ACC112 (cell line): ENCODE results near the gene TUBGCP2.

ENCODE experiments used
- H2AFZ ChIP-seq: fragments of 200-600 bp; sonication (generic); one replicate; pipeline ENCODE4 v1.6.0; 2017; ENCODE audit warnings: antibody characterized with exemption, low read length; ENCODE audit not compliant: unreplicated experiment
- H3K27ac ChIP-seq: fragments of 200-600 bp; sonication (generic); 2 replicates; pipeline ENCODE4 v1.5.1; 2014; ENCODE audit warnings: low read depth, mild to moderate bottlenecking, antibody characterized with exemption, low read length, moderate library complexity
- H3K27me3 ChIP-seq: fragments of 200-600 bp; sonication (generic); 2 replicates; pipeline ENCODE4 v1.6.1; 2014; ENCODE audit warnings: mild to moderate bottlenecking, antibody characterized with exemption, low read length, moderate library complexity, mixed read lengths; ENCODE audit not compliant: insufficient read depth
- H3K36me3 ChIP-seq: fragments of 200-600 bp; sonication (generic); 2 replicates; pipeline ENCODE4 v1.6.1; 2016; ENCODE audit warnings: mild to moderate bottlenecking, antibody characterized with exemption, low read length, moderate library complexity, mixed read lengths; ENCODE audit not compliant: insufficient read depth
- H3K4me1 ChIP-seq: fragments of 200-600 bp; sonication (generic); one replicate; pipeline ENCODE4 v1.6.1; 2016; ENCODE audit warnings: low read length, mixed read lengths; ENCODE audit not compliant: insufficient read depth, unreplicated experiment, control insufficient read depth
- H3K4me3 ChIP-seq: fragments of 200-600 bp; sonication (generic); 2 replicates; pipeline ENCODE4 v1.5.1; 2014; ENCODE audit warnings: mild to moderate bottlenecking, low read depth, low read length
- H3K79me2 ChIP-seq: fragments of 200-600 bp; sonication (generic); one replicate; pipeline ENCODE4 v1.6.0; 2016; ENCODE audit warnings: low read length; ENCODE audit not compliant: control insufficient read depth, unreplicated experiment, insufficient read depth

Gene TUBGCP2

DNA sequence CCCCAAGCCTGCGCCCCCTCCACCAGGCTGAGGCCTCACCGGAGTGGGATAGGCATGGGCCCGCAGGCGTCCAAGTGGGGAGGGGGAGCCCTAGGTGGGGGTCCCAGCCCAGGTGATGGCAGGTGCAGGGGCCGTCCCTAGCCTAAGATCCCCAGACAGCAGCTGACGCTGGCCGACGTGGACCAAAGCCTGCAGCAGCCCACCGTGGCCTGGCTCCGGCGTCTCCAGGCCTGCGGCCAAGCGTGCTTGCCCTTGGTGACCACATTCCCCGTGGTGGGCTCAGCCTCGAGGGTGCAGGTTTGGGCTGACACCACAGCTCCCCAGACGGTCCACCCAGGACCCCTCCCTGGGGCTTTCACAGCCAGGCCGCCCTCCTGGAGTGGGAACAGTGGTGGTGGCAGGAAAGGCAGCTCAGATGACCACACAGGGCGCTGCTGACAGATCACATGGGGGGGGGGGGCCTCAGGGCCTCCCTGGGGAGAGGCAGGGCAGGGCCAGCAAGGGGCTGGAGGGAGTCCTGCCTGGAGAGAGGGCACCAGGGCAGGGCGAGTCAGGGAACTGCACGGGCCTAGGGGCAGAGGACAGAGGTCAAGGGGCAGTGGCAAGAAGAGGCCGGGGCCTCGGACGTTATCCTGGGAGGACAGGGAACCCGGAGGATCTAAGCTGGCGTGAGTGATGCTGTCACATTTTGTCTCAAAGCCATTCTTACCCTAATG is 31.2 kb downstream of the TUBGCP2 start:
- Histone ChIP-seq H3K27ac (no peak overlapping the region), H3K36me3 (no peaks in the 10 kb centered on the region), H3K4me1 (peaks cover 8% of the 10 kb centered on the region), H2AFZ (no peak overlapping the region), H3K27me3 (peaks cover 14% of the 10 kb centered on the region; the same call in 1 of the 2 replicates), H3K79me2 (no peaks in the 10 kb centered on the region), H3K4me3 (no peak overlapping the region)

DNA sequence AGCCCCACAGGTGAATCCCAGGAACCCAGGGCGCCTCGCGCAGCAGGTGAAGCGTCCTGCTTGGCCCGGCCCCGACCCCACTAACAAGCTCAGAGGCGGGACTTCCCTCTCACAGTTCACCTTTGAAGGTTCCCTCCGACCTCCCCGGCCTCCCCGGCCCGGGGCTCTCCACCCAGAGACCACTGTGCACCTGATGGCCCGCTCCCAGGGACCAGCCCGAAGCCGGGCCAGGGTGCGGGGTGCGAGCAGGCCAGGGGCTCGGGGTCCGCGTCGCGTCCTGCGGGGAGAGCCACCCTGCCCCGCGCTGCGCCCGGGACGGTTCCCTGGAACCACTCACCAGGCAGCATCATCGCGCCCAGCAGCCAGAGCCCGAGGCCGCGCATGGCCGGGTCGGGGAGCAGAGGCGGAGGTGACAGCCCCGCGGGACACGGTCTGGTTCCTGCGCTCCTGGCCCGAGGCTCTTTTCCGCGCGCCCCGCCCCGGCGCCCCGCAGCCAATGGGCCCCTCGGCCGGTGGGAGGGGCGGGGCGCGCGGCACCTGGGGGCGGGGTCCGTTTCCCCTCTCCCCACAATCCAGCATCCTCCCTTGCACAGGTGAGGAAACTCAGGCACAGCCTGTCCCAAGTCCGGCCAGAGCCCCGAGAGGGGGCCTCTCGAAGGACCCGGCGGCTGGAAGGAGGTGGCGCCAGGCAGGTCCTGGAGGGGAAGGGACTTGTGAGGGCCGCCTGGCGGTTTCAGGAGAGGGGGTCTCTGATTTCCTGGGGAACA is 32.1 kb downstream of the TUBGCP2 start, which contains the start of gene ADAM8:
ADAM8 (minus strand) TSS at position 434 of the 767 bp plus-strand sequence; CDS start at position 383, 51 bp downstream.
- Histone ChIP-seq H2AFZ (no peak within 1 kb of the TSS), H3K27ac (no peak within 1 kb of the TSS)

GRCh38 chr10:133276100-133276434 is 32.6 kb downstream of the TUBGCP2 start:
- Histone ChIP-seq H3K79me2 (no peaks in the 10 kb centered on the region), H3K27ac (no peak overlapping the region), H3K4me1 (peaks cover 8% of the 10 kb centered on the region), H3K4me3 (no peak overlapping the region), H3K27me3 (peaks cover 14% of the 10 kb centered on the region; the same call in 1 of the 2 replicates), H2AFZ (no peak overlapping the region), H3K36me3 (no peaks in the 10 kb centered on the region)

More for the DNA sequence above, 32.1 kb downstream of the TUBGCP2 start, which contains the start of gene ADAM8:
- no peaks in the 10 kb centered on the region for H3K79me2 ChIP-seq
- peaks cover 14% of the 10 kb centered on the region; the same call in 1 of the 2 replicates for H3K27me3 ChIP-seq
- H3K4me1 ChIP-seq = peaks cover 8% of the 10 kb centered on the region
- H3K4me3 ChIP-seq = no peak within 1 kb of the TSS
- no peaks in the 10 kb centered on the region for H3K36me3 ChIP-seq

GRCh38 chr10:133275684-133276092 is 33.0 kb downstream of the TUBGCP2 start:
- H3K27me3 ChIP-seq = peaks cover 14% of the 10 kb centered on the region; the same call in 1 of the 2 replicates
- no peak overlapping the region for H3K27ac ChIP-seq
- no peak overlapping the region for H3K4me3 ChIP-seq
- H3K79me2 ChIP-seq = no peaks in the 10 kb centered on the region
- peaks cover 8% of the 10 kb centered on the region for H3K4me1 ChIP-seq
- H2AFZ ChIP-seq = no peak overlapping the region
- no peaks in the 10 kb centered on the region for H3K36me3 ChIP-seq

DNA sequence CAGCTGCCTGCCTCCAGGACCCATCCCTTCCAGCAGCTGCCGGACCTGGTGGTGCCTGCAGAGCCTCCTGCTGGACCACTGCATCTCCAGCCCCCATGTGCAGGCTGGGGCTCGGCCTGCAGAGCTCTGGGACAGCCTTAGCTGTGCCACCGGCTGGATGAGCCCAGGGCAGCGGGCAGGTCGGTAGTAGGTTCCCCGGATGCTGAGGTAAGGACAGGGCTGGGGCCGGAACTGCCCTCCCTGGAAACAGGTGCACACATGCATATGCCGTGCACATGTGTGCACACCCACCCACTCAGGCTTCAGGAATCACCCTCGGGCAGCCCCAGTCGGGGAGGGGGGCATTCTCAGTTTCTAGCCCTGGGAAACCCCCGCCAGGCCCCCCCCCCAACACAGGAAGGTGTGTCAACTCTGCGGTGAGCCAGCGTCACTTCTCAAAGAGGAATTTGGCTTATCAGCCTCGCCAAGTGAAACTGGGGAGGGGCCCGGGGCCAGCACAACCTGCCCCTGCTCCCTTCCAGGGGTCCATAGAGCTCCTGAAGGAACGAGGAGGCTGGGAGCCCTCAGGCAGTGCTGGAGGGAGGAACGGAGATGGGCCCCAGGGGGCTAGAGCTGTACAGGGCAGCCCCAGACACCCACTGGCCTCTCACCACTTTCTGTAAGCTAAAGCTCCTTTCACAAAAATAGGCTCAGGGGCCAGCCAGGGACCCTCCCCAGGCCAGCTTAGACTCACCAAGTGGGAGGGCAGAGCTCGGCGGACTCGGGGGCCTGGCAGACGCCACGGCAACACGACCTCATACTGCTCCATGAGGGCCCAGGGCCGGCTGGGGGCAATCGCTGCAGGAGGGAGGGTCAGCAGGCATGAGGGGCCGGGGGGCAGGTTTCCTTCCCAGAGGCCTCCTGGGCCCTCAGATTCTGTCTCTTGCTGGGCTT is 33.7 kb downstream of the TUBGCP2 start:
- no peak overlapping the region for H2AFZ ChIP-seq
- no peaks in the 10 kb centered on the region for H3K79me2 ChIP-seq
- H3K36me3 ChIP-seq = no peaks in the 10 kb centered on the region
- no peak overlapping the region for H3K4me3 ChIP-seq
- H3K4me1 ChIP-seq = peaks cover 8% of the 10 kb centered on the region
- no peak overlapping the region for H3K27ac ChIP-seq
- peaks cover 14% of the 10 kb centered on the region; the same call in 1 of the 2 replicates for H3K27me3 ChIP-seq

GRCh38 chr10:133273534-133274143 is 35.0 kb downstream of the TUBGCP2 start:
- Histone ChIP-seq H3K4me1 (peaks cover 7% of the 10 kb centered on the region), H3K36me3 (no peaks in the 10 kb centered on the region), H3K27me3 (peaks cover 14% of the 10 kb centered on the region; the same call in 1 of the 2 replicates), H3K4me3 (no peak overlapping the region), H3K79me2 (no peaks in the 10 kb centered on the region), H2AFZ (no peak overlapping the region), H3K27ac (no peak overlapping the region)

GRCh38 chr10:133272964-133273420 is 35.7 kb downstream of the TUBGCP2 start:
- no peak overlapping the region for H2AFZ ChIP-seq
- H3K4me3 ChIP-seq = no peak overlapping the region
- H3K27me3 ChIP-seq = peaks cover 14% of the 10 kb centered on the region; the same call in 1 of the 2 replicates
- H3K79me2 ChIP-seq = no peaks in the 10 kb centered on the region
- H3K27ac ChIP-seq = no peak overlapping the region
- H3K4me1 ChIP-seq = peaks cover 2% of the 10 kb centered on the region
- no peaks in the 10 kb centered on the region for H3K36me3 ChIP-seq

DNA sequence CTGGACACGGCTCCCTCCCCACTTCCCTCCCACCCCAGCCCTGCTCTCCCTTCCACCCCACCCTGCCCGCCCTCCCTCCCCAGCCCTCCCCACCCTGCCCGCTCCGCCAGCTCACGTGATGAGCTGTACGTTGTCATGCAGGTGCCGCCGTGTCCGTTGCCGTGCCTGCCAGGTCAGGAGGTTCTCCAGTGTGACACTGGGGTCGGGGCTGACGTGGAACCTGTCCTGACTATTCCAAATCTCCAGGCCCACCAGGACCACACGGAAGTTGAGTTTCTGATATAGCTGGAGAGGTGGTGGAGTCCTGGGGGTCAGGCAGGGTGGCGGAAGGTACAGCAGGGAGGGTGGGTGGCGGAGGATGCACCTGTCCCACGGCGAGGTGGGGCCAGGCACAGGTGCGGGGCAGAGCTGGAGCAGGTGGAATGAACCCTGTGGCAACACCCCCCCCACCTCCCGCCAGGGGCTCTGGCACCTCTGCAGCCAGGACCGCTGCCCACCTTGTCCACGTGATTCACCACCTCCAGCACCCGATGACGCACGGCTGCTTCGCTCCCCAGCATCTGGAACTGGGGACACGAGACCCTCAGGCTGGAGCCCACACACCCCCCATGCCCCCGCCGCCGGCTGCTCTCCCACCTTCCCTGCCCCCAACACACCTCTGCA is 36.2 kb downstream of the TUBGCP2 start:
- Histone ChIP-seq H3K4me1 (no peaks in the 10 kb centered on the region), H3K79me2 (no peaks in the 10 kb centered on the region), H3K36me3 (no peaks in the 10 kb centered on the region)

DNA sequence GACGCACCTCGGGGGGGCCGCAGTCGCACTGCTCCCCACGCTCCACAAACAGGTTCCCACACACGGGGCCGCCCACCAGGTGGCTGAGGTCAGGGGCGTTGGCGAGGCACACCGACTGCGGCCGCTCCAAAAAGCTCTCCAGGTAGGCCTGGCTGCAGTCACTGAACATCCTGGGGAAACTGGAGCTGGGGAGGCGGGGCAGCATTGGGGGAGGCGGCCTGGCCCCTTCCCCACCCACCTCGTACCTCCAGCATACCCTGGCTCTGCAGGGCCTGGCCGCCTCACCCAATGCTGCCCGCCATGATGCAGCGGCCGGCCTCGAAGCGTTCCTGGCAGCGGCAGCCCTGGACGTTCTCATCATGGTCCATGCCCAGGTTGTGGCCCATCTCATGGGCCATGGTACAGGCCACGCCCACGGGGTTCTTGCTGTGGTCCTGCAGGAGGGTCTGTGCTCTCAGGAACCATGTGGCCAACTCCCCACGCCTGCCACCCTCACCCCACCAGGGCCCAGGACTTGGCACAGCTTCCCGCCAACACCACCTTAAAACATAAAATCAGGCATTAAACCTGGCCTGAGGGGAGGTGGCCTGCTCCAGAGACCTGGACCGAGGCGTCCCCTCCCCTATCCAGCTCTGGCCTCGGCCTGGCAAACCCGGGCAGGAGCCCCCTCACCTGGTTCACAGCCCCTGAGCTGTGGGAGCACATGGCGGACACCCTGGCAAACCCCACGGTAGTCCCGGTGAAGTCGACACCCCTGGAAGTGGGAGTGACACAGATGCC is 37.0 kb downstream of the TUBGCP2 start:
- Histone ChIP-seq H3K79me2 (no peaks in the 10 kb centered on the region), H3K4me3 (no peak overlapping the region), H3K36me3 (no peaks in the 10 kb centered on the region), H3K27ac (no peak overlapping the region), H3K27me3 (peaks cover 14% of the 10 kb centered on the region; the same call in 1 of the 2 replicates), H2AFZ (no peak overlapping the region), H3K4me1 (no peaks in the 10 kb centered on the region)

More for the DNA sequence above, 36.2 kb downstream of the TUBGCP2 start:
- no peak overlapping the region for H3K4me3 ChIP-seq
- H3K27ac ChIP-seq = no peak overlapping the region
- H2AFZ ChIP-seq = no peak overlapping the region
- H3K27me3 ChIP-seq = peaks cover 14% of the 10 kb centered on the region; the same call in 1 of the 2 replicates
